HCT116 (cell line): ENCODE measurements around the gene CLEC18A.

Experiments
- CEBPB ChIP-seq: IDR thresholded peaks from 2 replicates; pipeline ENCODE4 v1.6.1; 2012; ENCODE audit warnings: low read depth
- EZH2phosphoT487 ChIP-seq: fragments of 200-600 bp; IDR thresholded peaks from 2 replicates; pipeline ENCODE4 v1.6.1; 2018; ENCODE audit warnings: antibody characterized with exemption, borderline replicate concordance
- POLR2A ChIP-seq: IDR thresholded peaks from 2 replicates; pipeline ENCODE4 v1.7.0; 2011; ENCODE audit warnings: borderline replicate concordance; ENCODE audit not compliant: insufficient read depth, insufficient read length; ENCODE audit errors: extremely low read depth
- POLR2AphosphoS5 ChIP-seq: IDR thresholded peaks from 2 replicates; pipeline ENCODE4 v1.6.1; 2011; ENCODE audit warnings: mild to moderate bottlenecking, low read depth, low read length, moderate library complexity
- RAD21 ChIP-seq: IDR thresholded peaks from 2 replicates; pipeline ENCODE4 v1.6.1; 2012; ENCODE audit warnings: low read depth, mild to moderate bottlenecking
- SRF ChIP-seq: IDR thresholded peaks from 2 replicates; pipeline ENCODE4 v1.6.1; 2012; ENCODE audit warnings: low read depth
- YY1 ChIP-seq: IDR thresholded peaks from 2 replicates; pipeline ENCODE4 v1.6.1; 2011; ENCODE audit warnings: low read length, low read depth, moderate library complexity, mild to moderate bottlenecking; ENCODE audit not compliant: insufficient replicate concordance; ENCODE audit errors: extremely low read depth
- ZFX ChIP-seq: fragments of 450-650 bp; IDR thresholded peaks from 2 replicates; pipeline ENCODE4 v1.6.1; 2017
- TF ChIP-seq, protein P1 (sequence below), 3 experiments: fragments of 200-600 bp in 1 of 3; sonication (generic) in 1 of 3; IDR thresholded peaks in 2 of 3; conservative IDR thresholded peaks in 1 of 3; 2 replicates each; pipeline ENCODE4 v1.5.1; 2012 to 2017; ENCODE audit warnings: low read depth in 2 of 3, low read length in 2 of 3, antibody characterized with exemption in 1 of 3, borderline replicate concordance in 1 of 3, control low read depth in 1 of 3, mild to moderate bottlenecking in 1 of 3, mixed read lengths in 1 of 3, mixed run types in 1 of 3, moderate library complexity in 1 of 3; ENCODE audit not compliant: insufficient read depth in 1 of 3
- TF ChIP-seq, protein P2 (sequence below): IDR thresholded peaks from 2 replicates; pipeline ENCODE4 v1.6.1; 2012

DNA sequence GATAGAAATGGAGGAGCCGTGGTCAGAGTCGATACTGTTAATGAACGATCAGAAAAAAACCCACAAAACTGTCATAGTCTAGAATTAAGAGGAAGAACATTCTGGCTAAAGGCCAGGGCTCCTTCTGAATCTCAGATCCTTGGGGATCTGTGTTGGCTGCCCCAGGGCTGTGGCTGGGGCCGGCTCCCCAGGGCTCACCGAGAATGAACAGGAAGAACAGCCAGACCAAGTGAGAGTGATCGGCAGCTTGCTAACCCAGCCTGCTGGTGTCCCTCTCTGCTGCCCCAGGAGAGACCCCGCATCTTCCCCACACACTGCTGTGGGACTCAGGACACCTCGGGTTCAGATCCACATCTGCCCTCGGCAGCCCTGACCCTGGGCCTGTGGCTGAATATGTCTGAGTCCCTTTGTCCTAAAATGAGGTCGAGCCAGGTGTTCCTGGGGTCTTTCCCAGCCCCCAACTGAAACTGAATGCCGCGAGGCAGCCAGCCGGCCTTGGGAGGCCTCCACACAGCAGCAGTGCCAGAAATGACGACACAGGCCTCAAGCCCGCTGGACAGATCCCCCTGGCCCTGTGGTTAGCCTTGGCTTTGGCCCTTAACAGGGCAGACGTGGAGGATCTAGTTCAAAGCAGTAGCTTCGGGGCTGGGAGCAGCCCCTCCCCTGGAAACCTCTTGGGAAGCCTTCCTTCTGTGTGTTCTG lies 23.9 kb upstream of the CLEC18A start:
- no peak for TF ChIP-seq CEBPB
- TF ChIP-seq, protein P1, sequence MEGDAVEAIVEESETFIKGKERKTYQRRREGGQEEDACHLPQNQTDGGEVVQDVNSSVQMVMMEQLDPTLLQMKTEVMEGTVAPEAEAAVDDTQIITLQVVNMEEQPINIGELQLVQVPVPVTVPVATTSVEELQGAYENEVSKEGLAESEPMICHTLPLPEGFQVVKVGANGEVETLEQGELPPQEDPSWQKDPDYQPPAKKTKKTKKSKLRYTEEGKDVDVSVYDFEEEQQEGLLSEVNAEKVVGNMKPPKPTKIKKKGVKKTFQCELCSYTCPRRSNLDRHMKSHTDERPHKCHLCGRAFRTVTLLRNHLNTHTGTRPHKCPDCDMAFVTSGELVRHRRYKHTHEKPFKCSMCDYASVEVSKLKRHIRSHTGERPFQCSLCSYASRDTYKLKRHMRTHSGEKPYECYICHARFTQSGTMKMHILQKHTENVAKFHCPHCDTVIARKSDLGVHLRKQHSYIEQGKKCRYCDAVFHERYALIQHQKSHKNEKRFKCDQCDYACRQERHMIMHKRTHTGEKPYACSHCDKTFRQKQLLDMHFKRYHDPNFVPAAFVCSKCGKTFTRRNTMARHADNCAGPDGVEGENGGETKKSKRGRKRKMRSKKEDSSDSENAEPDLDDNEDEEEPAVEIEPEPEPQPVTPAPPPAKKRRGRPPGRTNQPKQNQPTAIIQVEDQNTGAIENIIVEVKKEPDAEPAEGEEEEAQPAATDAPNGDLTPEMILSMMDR (IDR thresholded peaks at IDR 0.05 in 2 of 3, conservative IDR thresholded peaks at IDR 0.05 in 1 of 3; ENCODE audit: borderline replicate concordance in 1 of 3, insufficient read depth in 1 of 3, low read depth in 2 of 3, low read length in 2 of 3): no peak
- TF ChIP-seq, protein P2, sequence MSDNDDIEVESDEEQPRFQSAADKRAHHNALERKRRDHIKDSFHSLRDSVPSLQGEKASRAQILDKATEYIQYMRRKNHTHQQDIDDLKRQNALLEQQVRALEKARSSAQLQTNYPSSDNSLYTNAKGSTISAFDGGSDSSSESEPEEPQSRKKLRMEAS: no peak
- no peak for TF ChIP-seq ZFX
- TF ChIP-seq EZH2phosphoT487: no peak
- no peak for TF ChIP-seq RAD21
- no peak for TF ChIP-seq YY1
- TF ChIP-seq POLR2A: no peak
- TF ChIP-seq SRF: no peak
- no peak for TF ChIP-seq POLR2AphosphoS5
